ENCODE data around the gene ARNT2. TPM values are rescaled to one million over a fixed set of nuclear protein-coding genes. Genes with fewer than 3 reads are reported as not detected.

ARNT2 gene
- total and polyA plus RNA-seq, 12 donors: 0.71 to 6.7 (median 4.0) TPM

GRCh38 chr15:80560601-80561400, 156.6 kb downstream of the ARNT2 start:
- DNase-seq (no peak), ATAC-seq (peak in 1 of 8 donors; percentile 27)
- intact Hi-C loops (cut with DNase I): loop anchor here in 4 of 10 donors (10.0 kb wide), 1 partner anchor 106 kb away; no protein-coding TSS in a partner anchor
- Histone ChIP-seq H3K4me1 (no peaks in the 10 kb centered on the region), H3K36me3 (no peaks in the 10 kb centered on the region), H3K27ac (no peak overlapping the region), H3K9me3 (no peaks in the 10 kb centered on the region), H3K27me3 (peaks cover 0 to 5% (median 0%) of the 10 kb centered on the region in 7 donors), H3K4me3 (no peak overlapping the region)
- TF ChIP-seq, protein P1, sequence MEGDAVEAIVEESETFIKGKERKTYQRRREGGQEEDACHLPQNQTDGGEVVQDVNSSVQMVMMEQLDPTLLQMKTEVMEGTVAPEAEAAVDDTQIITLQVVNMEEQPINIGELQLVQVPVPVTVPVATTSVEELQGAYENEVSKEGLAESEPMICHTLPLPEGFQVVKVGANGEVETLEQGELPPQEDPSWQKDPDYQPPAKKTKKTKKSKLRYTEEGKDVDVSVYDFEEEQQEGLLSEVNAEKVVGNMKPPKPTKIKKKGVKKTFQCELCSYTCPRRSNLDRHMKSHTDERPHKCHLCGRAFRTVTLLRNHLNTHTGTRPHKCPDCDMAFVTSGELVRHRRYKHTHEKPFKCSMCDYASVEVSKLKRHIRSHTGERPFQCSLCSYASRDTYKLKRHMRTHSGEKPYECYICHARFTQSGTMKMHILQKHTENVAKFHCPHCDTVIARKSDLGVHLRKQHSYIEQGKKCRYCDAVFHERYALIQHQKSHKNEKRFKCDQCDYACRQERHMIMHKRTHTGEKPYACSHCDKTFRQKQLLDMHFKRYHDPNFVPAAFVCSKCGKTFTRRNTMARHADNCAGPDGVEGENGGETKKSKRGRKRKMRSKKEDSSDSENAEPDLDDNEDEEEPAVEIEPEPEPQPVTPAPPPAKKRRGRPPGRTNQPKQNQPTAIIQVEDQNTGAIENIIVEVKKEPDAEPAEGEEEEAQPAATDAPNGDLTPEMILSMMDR (IDR thresholded peaks at IDR 0.05): no peak
- WGBS, 2 donors: 57 to 66% methylated on average over 10 of the region's 10 CpGs

- no peak for ATAC-seq
- no peaks in the 10 kb centered on the region for H3K4me1 ChIP-seq
- WGBS, 2 donors: 75 to 76% methylated on average over 1 of the region's 1 CpG
- H3K9me3 ChIP-seq: no peaks in the 10 kb centered on the region
- DNase-seq: no peak
- H3K36me3 ChIP-seq: no peaks in the 10 kb centered on the region
- peaks cover 0 to 5% (median 0%) of the 10 kb centered on the region in 7 donors for H3K27me3 ChIP-seq
- TF ChIP-seq, protein P1 (IDR thresholded peaks at IDR 0.05): no peak
- no peak overlapping the region for H3K27ac ChIP-seq
- no peak overlapping the region for H3K4me3 ChIP-seq
- intact Hi-C loops (cut with DNase I): loop anchor here in 4 of 10 donors (10.0 kb wide), 1 partner anchor 107 kb away; no protein-coding TSS in a partner anchor
Measured at GRCh38 chr15:80561500-80561899, 157.3 kb downstream of the ARNT2 start.

GRCh38 chr15:80562033-80562432, 157.9 kb downstream of the ARNT2 start:
- no peak overlapping the region for H3K27ac ChIP-seq
- intact Hi-C loops (cut with DNase I): loop anchor here in 4 of 10 donors (10.0 kb wide), 1 partner anchor 107 kb away; no protein-coding TSS in a partner anchor
- H3K4me3 ChIP-seq: no peak overlapping the region
- H3K4me1 ChIP-seq: no peaks in the 10 kb centered on the region
- no peak for ATAC-seq
- H3K36me3 ChIP-seq: no peaks in the 10 kb centered on the region
- WGBS, 2 donors: 84 to 85% methylated on average over 4 of the region's 4 CpGs
- no peak for DNase-seq
- peaks cover 0 to 5% (median 0%) of the 10 kb centered on the region in 7 donors for H3K27me3 ChIP-seq
- H3K9me3 ChIP-seq: no peaks in the 10 kb centered on the region
- TF ChIP-seq, protein P1 (IDR thresholded peaks at IDR 0.05): no peak

DNA sequence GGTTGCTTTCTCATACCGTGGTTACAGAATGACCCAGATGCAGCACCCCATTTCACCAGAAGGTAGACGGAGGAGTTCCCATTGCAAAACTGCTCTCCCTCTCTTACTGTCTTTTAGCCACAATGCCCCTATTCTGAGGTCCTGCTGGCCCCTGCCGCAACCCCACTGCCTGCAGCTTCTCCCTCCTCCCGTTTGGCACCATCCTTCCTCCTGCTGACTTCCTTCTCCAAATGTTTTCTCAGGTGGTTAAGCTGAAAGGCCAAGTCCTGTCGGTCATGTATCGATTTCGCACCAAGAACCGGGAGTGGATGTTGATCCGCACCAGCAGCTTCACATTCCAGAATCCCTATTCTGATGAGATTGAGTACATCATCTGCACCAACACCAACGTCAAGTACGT, 158.7 kb downstream of the ARNT2 start:
- intact Hi-C loops (cut with DNase I): loop anchor here in 4 of 10 donors (10.0 kb wide), 1 partner anchor 108 kb away; no protein-coding TSS in a partner anchor
- 70 to 79% methylated on average over 11 of the region's 11 CpGs for WGBS, 2 donors
- H3K9me3 ChIP-seq: no peaks in the 10 kb centered on the region
- TF ChIP-seq, protein P1 (IDR thresholded peaks at IDR 0.05): no peak
- H3K4me1 ChIP-seq: peaks cover 0 to 3% (median 0%) of the 10 kb centered on the region in 9 donors
- no peak for DNase-seq
- no peak overlapping the region for H3K4me3 ChIP-seq
- no peaks in the 10 kb centered on the region for H3K36me3 ChIP-seq
- no peak for ATAC-seq
- H3K27me3 ChIP-seq: peaks cover 0 to 5% (median 0%) of the 10 kb centered on the region in 7 donors
- H3K27ac ChIP-seq: no peak overlapping the region
